Measurements from ENCODE around the gene ACADSB. TPM values are rescaled to one million over a fixed set of nuclear protein-coding genes. Genes with fewer than 3 reads are reported as not detected.

ACADSB gene
- total and polyA plus RNA-seq, 2 experiments from 2014 or later, result 3.7 to 6.5 TPM

- no peak for TF ChIP-seq ZNF462 (CRISPR knock-in tag; IDR thresholded peaks at IDR 0.05)
- TF ChIP-seq NANOG (IDR thresholded peaks at IDR 0.05; ENCODE audit: borderline replicate concordance), result no peak
- TF ChIP-seq EZH2 (IDR thresholded peaks at IDR 0.05; ENCODE audit: low read depth, unreplicated experiment), result no peak
- no peak for TF ChIP-seq ZNF114 (CRISPR knock-in tag; IDR thresholded peaks at IDR 0.05)
- no peak for TF ChIP-seq CREB1 (CRISPR knock-in tag; IDR thresholded peaks at IDR 0.05; ENCODE audit: low read depth)
- no peak for TF ChIP-seq STAT1 (IDR thresholded peaks at IDR 0.05; ENCODE audit: unreplicated experiment)
- TF ChIP-seq REST (IDR thresholded peaks at IDR 0.05; ENCODE audit: unreplicated experiment), result no peak
- TF ChIP-seq JUNB (IDR thresholded peaks at IDR 0.05; ENCODE audit: unreplicated experiment), result no peak
Measured at GRCh38 chr10:122998934-122999333, 9.9 kb upstream of the ACADSB start (continued).
